ENCODE data around the gene C2orf80. TPM values are rescaled to one million over a fixed set of nuclear protein-coding genes. Genes with fewer than 3 reads are reported as not detected.

The C2orf80 gene
- total and polyA plus RNA-seq, 2 donors (not counting 3 experiments of a cell fraction or from before 2014, with no cell fraction given): not detected

- Histone ChIP-seq H3K9me3 (replicated peaks; ENCODE audit: control insufficient read depth, insufficient read depth, low read length) (no peaks in the 10 kb centered on the region), H3K36me3 (ENCODE audit: control insufficient read depth in 2 of 2, extremely low read depth in 1 of 2, insufficient read depth in 2 of 2, low read length in 2 of 2) (no peaks in the 10 kb centered on the region), H3K27me3 (ENCODE audit: control insufficient read depth in 2 of 2, insufficient read depth in 2 of 2, low read length in 2 of 2) (no peaks in the 10 kb centered on the region), H3K4me1 (ENCODE audit: control insufficient read depth, extremely low read depth, insufficient read depth, low read length) (no peaks in the 10 kb centered on the region), H3K9ac (replicated peaks; ENCODE audit: extremely low read depth, insufficient read depth, low read length) (no peak overlapping the region), H3K79me2 (ENCODE audit: control insufficient read depth, insufficient read depth, low read length) (no peaks in the 10 kb centered on the region), H3K4me3 (replicated peaks in 1 of 3; ENCODE audit: insufficient read depth in 1 of 3, low read depth in 1 of 3, low read length in 3 of 3) (no peak overlapping the region), H3K9me1 (replicated peaks; ENCODE audit: control insufficient read depth, extremely low read depth, insufficient read depth, low read length) (no peaks in the 10 kb centered on the region), H2AFZ (ENCODE audit: low read depth, low read length) (no peak overlapping the region), H4K20me1 (replicated peaks; ENCODE audit: control insufficient read depth, extremely low read depth, insufficient read depth, low read length) (no peaks in the 10 kb centered on the region), H3K4me2 (ENCODE audit: insufficient read depth, low read length) (no peak overlapping the region), H3K27ac (ENCODE audit: insufficient read depth, low read depth, low read length) (no peak overlapping the region)
- dilution Hi-C loops (cut with MboI; ENCODE audit: extremely low pct_ligation_motif_present, low sequenced_read_pairs) (no loop called here), intact Hi-C loops (cut with micrococcal nuclease) (no loop called here)
- ChIA-PET POLR2A (no interaction called here), CTCF (interaction anchor here (1.4 kb wide), 1 partner anchor 12 kb away, joined by 3 read pairs; no protein-coding TSS in a partner anchor)
- FAIRE-seq (no peak), DNase-seq (ENCODE audit: low read depth, low spot score) (no peak)
- TF ChIP-seq FOS (IDR thresholded peaks at IDR 0.05; ENCODE audit: borderline replicate concordance, insufficient read depth, low read length) (no peak), MAX (IDR thresholded peaks at IDR 0.05; ENCODE audit: insufficient read depth, insufficient read length) (no peak), GATA2 (IDR thresholded peaks at IDR 0.05; ENCODE audit: insufficient read depth, insufficient read length, low read depth, low read length) (no peak), JUN (IDR thresholded peaks at IDR 0.05; ENCODE audit: borderline replicate concordance, insufficient read depth, insufficient read length, low read depth) (no peak), POLR2AphosphoS5 (IDR thresholded peaks at IDR 0.05; ENCODE audit: insufficient read depth, low read depth, low read length) (no peak), POLR2A (IDR thresholded peaks at IDR 0.05; ENCODE audit: low read depth, low read length) (no peak), EZH2 (IDR thresholded peaks at IDR 0.05; ENCODE audit: borderline replicate concordance, low read depth, low read length, severe bottlenecking) (no peak), CTCF (IDR thresholded peaks at IDR 0.05; ENCODE audit: extremely low read depth in 1 of 2, insufficient read depth in 1 of 2, low read depth in 1 of 2, low read length in 2 of 2) (no peak), MYC (IDR thresholded peaks at IDR 0.05; ENCODE audit: low read depth, low read length) (no peak)
- BruUV-seq (replicated peaks): no TSS peak
These were observed 59.1 kb downstream of the C2orf80 start for GRCh38 chr2:208130712-208131110.
